K562 (cell line): ENCODE data around the gene NPR2. TPM values are rescaled to one million over a fixed set of nuclear protein-coding genes. Genes with fewer than 3 reads are reported as not detected.

Experiments used
- ATAC-seq: fragments of 200-7000 bp; cut with Tn5 transposase; 3 replicates; pipeline ENCODE4 v1.9.1; 2020; ENCODE audit warnings: moderate library complexity
- BruUV-seq: library from RNA; stranded (reverse); fragments of 400-500 nt; replicated peaks from 2 replicates; lab custom pipeline; 2021; lab: Mats Ljungman, UMichigan
- CTCF ChIA-PET: fragments of 300-600 bp; formaldehyde crosslinking; extraction: SDS; loops from one replicate; lab custom pipeline; 2021; ENCODE audit warnings: low intra/inter-chr PET ratio; lab: Yijun Ruan, JAX
- POLR2A ChIA-PET: fragments of 300-600, 350-650 bp; sonication (Branson Sonifier 250); formaldehyde crosslinking; extraction: SDS; loops from one replicate; lab custom pipeline; 2021; ENCODE audit warnings: antibody characterized with exemption, inconsistent platforms; lab: Yijun Ruan, JAX
- DNase-seq, 4 experiments: peaks; one replicate each; pipeline versions ENCODE4 v3.0.0 to v3.0.0-alpha.2; 2011 to 2018; ENCODE audit warnings: low spot score in 3 of 4, mixed read lengths in 3 of 4; ENCODE audit errors: extremely low read depth in 1 of 4
- FAIRE-seq: peaks from 2 replicates; lab custom pipeline; 2011; peaks lifted over from hg19 to GRCh38; lab: Jason Lieb, UNC
- H2AFZ ChIP-seq: 2 replicates; pipeline ENCODE4 v1.6.0; 2011; ENCODE audit warnings: low read depth, low read length, control low read depth, inconsistent platforms
- H3K27ac ChIP-seq: fragments of 200-600 bp; 3 replicates; pipeline ENCODE4 v1.8.0; 2011; ENCODE audit warnings: low read depth, mild to moderate bottlenecking, control low read depth, inconsistent platforms, low read length, moderate library complexity, mixed read lengths; ENCODE audit errors: extremely low read depth
- H3K27me3 ChIP-seq, 2 experiments: fragments of 300-600 bp in 1 of 2; 2 replicates in 1 of 2; 3 replicates in 1 of 2; pipeline versions ENCODE4 v1.6.0 to v1.8.0; 2011; ENCODE audit warnings: inconsistent platforms in 2 of 2, low read length in 2 of 2, mild to moderate bottlenecking in 1 of 2, mixed read lengths in 1 of 2, moderate library complexity in 1 of 2; ENCODE audit not compliant: control insufficient read depth in 2 of 2, insufficient read depth in 2 of 2
- H3K36me3 ChIP-seq: fragments of 300-600 bp; 3 replicates; pipeline ENCODE4 v1.8.0; 2011; ENCODE audit warnings: mild to moderate bottlenecking, low read length, inconsistent platforms; ENCODE audit not compliant: control insufficient read depth, insufficient read depth
- H3K4me1 ChIP-seq, 2 experiments: fragments of 200-600 bp in 1 of 2; replicated peaks in 1 of 2; 2 replicates in 1 of 2; 3 replicates in 1 of 2; pipeline versions ENCODE4 v1.5.1 to v1.8.0; 2011; ENCODE audit warnings: inconsistent platforms in 2 of 2, low read length in 2 of 2, mild to moderate bottlenecking in 1 of 2, mixed read lengths in 1 of 2, moderate library complexity in 1 of 2; ENCODE audit not compliant: control insufficient read depth in 2 of 2, insufficient read depth in 2 of 2
- H3K4me2 ChIP-seq: 2 replicates; pipeline ENCODE4 v1.6.1; 2011; ENCODE audit warnings: low read length, control low read depth, inconsistent platforms, mixed read lengths; ENCODE audit not compliant: insufficient read depth
- H3K4me3 ChIP-seq: fragments of 200-600 bp; sonication (generic), shearing (Covaris generic); 2 replicates; pipeline ENCODE4 v1.5.1; 2016; ENCODE audit warnings: control low read depth, inconsistent platforms
- H3K79me2 ChIP-seq: fragments of 200-600 bp; 3 replicates; pipeline ENCODE4 v1.8.0; 2011; ENCODE audit warnings: low read length, inconsistent platforms; ENCODE audit not compliant: control insufficient read depth, insufficient read depth
- H3K9ac ChIP-seq, 2 experiments: 2 replicates each; pipeline versions ENCODE4 v1.6.0 to v1.6.1; 2011; ENCODE audit warnings: low read depth in 2 of 2, low read length in 2 of 2, control low read depth in 1 of 2, inconsistent platforms in 1 of 2, mild to moderate bottlenecking in 1 of 2, mixed read lengths in 1 of 2; ENCODE audit not compliant: insufficient read depth in 1 of 2
- H3K9me1 ChIP-seq: one replicate; pipeline ENCODE4 v1.6.0; 2011; ENCODE audit warnings: inconsistent platforms, mild to moderate bottlenecking, low read length, moderate library complexity; ENCODE audit not compliant: control insufficient read depth, insufficient read depth
- H3K9me3 ChIP-seq: replicated peaks from 2 replicates; pipeline ENCODE4 v1.5.1; 2011; ENCODE audit warnings: low read depth, low read length, inconsistent platforms; ENCODE audit not compliant: control insufficient read depth, insufficient read depth
- H4K20me1 ChIP-seq: replicated peaks from 2 replicates; pipeline ENCODE4 v1.6.1; 2011; ENCODE audit warnings: low read length, inconsistent platforms, mixed read lengths; ENCODE audit not compliant: control insufficient read depth, insufficient read depth
- ZKSCAN1 ChIP-seq: fragments of 150-350 bp; IDR thresholded peaks from 2 replicates; pipeline ENCODE4 v1.6.1; 2016; ENCODE audit warnings: low read depth, low read length
- ZNF143 ChIP-seq: sonication (generic); formaldehyde crosslinking; IDR thresholded peaks from 2 replicates; pipeline ENCODE4 v1.9.0; 2022; ENCODE audit warnings: mild to moderate bottlenecking, missing genetic modification reagents
- WGBS: fragments of 100-300 bp; shearing (Covaris generic); methylation state at CpG from one replicate; pipeline ENCODE4 v1.1.6; 2016; ENCODE audit warnings: low coverage, mixed read lengths; ENCODE audit not compliant: insufficient coverage; ENCODE audit errors: missing lambda C conversion rate; 5-methylcytosine and 5-hydroxymethylcytosine counted together
- in situ Hi-C: fragments of 300-500 bp; cut with MboI; formaldehyde crosslinking; loops from 4 replicates; pipeline ENCODE4 v1.15.0; 2018; ENCODE audit warnings: inconsistent platforms, mixed read lengths
- intact Hi-C: fragments of 100-400 bp; cut with micrococcal nuclease; formaldehyde crosslinking; loops from 2 replicates; pipeline ENCODE4 v1.14.2; 2022
- polyA plus RNA-seq, 8 experiments: library from polyadenylated mRNA; depleted of rRNA in 4 of 8; stranded (reverse) in 5 of 8; unstranded in 3 of 8; fragments of >200 nt; fragmentation: Nextera tagmentation in 2 of 8; fragmentation: Illumina TruSeq in 1 of 8; extraction: Ambion mirVana in 2 of 8; extraction: Trizol in 1 of 8; gene quantifications; 2 replicates each; pipeline versions ENCODE4 v1.2.1 to v1.2.3, GENCODE V29; 2011 to 2014; ENCODE audit warnings: inconsistent platforms in 1 of 8, missing spikeins in 1 of 8
- total RNA-seq, 7 experiments: library from RNA; depleted of rRNA in 6 of 7; stranded (reverse); fragments of >200 nt in 6 of 7; fragmentation: Illumina TruSeq in 2 of 7; extraction: Trizol in 2 of 7; gene quantifications; 2 replicates each; pipeline versions ENCODE4 v1.2.1 to v1.2.3, GENCODE V29; 2011 to 2021; ENCODE audit warnings: low replicate concordance in 1 of 7
- TF ChIP-seq, protein P1 (sequence below): fragments of 450-650 bp; formaldehyde crosslinking; IDR thresholded peaks from 2 replicates; pipeline ENCODE4 v1.4.0; 2020; ENCODE audit warnings: mild to moderate bottlenecking, moderate library complexity
- TF ChIP-seq, protein P2 (sequence below): fragments of 450-650 bp; IDR thresholded peaks from 2 replicates; pipeline ENCODE4 v1.6.1; 2016
- TF ChIP-seq, protein P3 (sequence below): sonication (generic); formaldehyde crosslinking; IDR thresholded peaks from 2 replicates; pipeline ENCODE4 v1.8.0; 2022; ENCODE audit warnings: mild to moderate bottlenecking, missing genetic modification reagents

Gene NPR2
- total and polyA plus RNA-seq, 9 of the 15 experiments (the other 6 are each of a cell fraction or from before 2014, with no cell fraction given), result 2.4 to 12.9 (median 6.0) TPM

DNA sequence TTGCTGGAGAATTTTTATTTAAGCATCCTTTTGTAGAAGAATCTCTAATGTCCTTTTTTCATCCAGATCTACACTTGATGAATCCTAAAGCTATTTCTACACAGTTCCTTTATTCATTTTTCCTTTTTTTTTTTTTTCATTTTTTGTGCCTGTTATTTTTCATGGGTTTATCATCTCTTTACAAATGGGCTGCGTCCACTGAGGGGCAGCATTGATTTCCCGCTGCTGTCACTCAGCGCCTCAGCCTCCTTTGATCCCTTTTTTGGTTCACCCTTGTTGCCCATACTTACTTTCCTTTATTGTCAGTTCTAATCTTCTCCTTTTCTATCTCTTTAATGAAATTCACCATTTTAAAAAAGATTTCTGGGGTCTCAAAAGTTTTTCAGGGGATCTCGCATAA is 31.6 kb upstream of the NPR2 start:
- in situ Hi-C loops (no loop called here), intact Hi-C loops (no loop called here)
- Histone ChIP-seq H3K36me3 (no peaks in the 10 kb centered on the region; the same call in 2 of the 3 replicates), H3K9ac (no peak overlapping the region), H3K27ac (no peak overlapping the region), H3K4me1 (peaks cover 3 to 9% of the 10 kb centered on the region in 2 experiments; a peak in 3 of 5 replicates), H3K4me3 (no peak overlapping the region), H4K20me1 (no peaks in the 10 kb centered on the region), H3K27me3 (no peaks in the 10 kb centered on the region), H3K79me2 (peaks cover 53% of the 10 kb centered on the region), H3K4me2 (no peak overlapping the region), H3K9me3 (no peaks in the 10 kb centered on the region), H3K9me1 (no peaks in the 10 kb centered on the region), H2AFZ (no peak overlapping the region)
- TF ChIP-seq, protein P1, sequence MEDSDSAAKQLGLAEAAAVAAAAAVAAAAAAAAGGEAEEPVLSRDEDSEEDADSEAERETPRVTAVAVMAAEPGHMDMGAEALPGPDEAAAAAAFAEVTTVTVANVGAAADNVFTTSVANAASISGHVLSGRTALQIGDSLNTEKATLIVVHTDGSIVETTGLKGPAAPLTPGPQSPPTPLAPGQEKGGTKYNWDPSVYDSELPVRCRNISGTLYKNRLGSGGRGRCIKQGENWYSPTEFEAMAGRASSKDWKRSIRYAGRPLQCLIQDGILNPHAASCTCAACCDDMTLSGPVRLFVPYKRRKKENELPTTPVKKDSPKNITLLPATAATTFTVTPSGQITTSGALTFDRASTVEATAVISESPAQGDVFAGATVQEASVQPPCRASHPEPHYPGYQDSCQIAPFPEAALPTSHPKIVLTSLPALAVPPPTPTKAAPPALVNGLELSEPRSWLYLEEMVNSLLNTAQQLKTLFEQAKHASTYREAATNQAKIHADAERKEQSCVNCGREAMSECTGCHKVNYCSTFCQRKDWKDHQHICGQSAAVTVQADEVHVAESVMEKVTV (CRISPR knock-in tag), result no peak
- TF ChIP-seq, protein P2, sequence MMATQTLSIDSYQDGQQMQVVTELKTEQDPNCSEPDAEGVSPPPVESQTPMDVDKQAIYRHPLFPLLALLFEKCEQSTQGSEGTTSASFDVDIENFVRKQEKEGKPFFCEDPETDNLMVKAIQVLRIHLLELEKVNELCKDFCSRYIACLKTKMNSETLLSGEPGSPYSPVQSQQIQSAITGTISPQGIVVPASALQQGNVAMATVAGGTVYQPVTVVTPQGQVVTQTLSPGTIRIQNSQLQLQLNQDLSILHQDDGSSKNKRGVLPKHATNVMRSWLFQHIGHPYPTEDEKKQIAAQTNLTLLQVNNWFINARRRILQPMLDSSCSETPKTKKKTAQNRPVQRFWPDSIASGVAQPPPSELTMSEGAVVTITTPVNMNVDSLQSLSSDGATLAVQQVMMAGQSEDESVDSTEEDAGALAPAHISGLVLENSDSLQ, result peak; percentile 48
- TF ChIP-seq ZKSCAN1 (no peak), ZNF143 (CRISPR knock-in tag) (no peak)
- TF ChIP-seq, protein P3, sequence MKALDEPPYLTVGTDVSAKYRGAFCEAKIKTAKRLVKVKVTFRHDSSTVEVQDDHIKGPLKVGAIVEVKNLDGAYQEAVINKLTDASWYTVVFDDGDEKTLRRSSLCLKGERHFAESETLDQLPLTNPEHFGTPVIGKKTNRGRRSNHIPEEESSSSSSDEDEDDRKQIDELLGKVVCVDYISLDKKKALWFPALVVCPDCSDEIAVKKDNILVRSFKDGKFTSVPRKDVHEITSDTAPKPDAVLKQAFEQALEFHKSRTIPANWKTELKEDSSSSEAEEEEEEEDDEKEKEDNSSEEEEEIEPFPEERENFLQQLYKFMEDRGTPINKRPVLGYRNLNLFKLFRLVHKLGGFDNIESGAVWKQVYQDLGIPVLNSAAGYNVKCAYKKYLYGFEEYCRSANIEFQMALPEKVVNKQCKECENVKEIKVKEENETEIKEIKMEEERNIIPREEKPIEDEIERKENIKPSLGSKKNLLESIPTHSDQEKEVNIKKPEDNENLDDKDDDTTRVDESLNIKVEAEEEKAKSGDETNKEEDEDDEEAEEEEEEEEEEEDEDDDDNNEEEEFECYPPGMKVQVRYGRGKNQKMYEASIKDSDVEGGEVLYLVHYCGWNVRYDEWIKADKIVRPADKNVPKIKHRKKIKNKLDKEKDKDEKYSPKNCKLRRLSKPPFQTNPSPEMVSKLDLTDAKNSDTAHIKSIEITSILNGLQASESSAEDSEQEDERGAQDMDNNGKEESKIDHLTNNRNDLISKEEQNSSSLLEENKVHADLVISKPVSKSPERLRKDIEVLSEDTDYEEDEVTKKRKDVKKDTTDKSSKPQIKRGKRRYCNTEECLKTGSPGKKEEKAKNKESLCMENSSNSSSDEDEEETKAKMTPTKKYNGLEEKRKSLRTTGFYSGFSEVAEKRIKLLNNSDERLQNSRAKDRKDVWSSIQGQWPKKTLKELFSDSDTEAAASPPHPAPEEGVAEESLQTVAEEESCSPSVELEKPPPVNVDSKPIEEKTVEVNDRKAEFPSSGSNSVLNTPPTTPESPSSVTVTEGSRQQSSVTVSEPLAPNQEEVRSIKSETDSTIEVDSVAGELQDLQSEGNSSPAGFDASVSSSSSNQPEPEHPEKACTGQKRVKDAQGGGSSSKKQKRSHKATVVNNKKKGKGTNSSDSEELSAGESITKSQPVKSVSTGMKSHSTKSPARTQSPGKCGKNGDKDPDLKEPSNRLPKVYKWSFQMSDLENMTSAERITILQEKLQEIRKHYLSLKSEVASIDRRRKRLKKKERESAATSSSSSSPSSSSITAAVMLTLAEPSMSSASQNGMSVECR (CRISPR knock-in tag), result no peak
- DNase-seq (no peak), ATAC-seq (no peak), FAIRE-seq (no peak)
- no TSS peak for BruUV-seq
- POLR2A ChIA-PET, result interaction anchor here (0.6 to 1.2 kb wide), 2 partner anchors 12 to 152 kb away, joined by 3 to 5 read pairs; no protein-coding TSS in a partner anchor
- CTCF ChIA-PET, result no interaction called here
- WGBS, result 74% methylated on average over 4 of the region's 4 CpGs
